Smooth muscle cell of the brain vasculature (primary cell): ENCODE data around the gene BNC2.

Experiments
- DNase-seq: peaks from one replicate; pipeline ENCODE4 v3.0.0-alpha.2; 2012; ENCODE audit warnings: low read depth, low spot score

BNC2 gene

DNA sequence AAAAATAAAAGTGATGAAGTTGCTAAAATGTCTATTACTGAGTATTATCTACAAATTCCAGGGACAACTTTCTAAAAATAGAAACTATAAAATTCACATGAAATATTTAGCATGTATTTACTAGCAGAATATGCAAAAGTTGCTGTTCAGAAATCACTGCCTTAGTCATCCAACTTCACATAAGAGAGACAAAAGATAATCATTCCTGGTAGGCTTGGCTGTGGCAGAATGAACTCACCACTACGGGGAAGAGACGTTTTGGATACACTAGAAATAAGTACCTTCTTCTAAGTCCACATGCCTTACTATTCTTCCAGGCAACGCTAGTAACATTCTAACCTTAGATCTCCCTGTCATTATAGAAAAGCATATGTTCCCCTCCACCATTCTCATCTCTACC is 272.2 kb downstream of the BNC2 start:
- no peak for DNase-seq

DNA sequence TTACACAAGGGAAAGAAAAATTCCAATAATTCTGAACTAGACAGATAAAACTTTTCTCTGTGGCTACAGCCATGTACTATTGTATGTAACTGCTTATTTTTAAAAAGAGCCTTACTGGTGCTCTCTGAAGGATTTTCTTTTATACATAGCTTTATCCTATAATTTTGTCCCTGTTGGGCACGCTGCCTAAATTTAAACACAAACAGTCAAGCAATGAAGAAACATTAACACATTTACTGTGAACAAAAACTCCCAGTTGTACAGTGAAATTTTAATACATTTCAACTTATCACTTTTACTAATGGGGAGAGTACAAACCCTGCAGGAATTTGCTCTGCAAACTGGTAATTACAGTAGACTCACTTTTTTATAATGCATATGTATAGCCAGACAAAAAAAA is 273.3 kb downstream of the BNC2 start:
- DNase-seq = no peak

DNA sequence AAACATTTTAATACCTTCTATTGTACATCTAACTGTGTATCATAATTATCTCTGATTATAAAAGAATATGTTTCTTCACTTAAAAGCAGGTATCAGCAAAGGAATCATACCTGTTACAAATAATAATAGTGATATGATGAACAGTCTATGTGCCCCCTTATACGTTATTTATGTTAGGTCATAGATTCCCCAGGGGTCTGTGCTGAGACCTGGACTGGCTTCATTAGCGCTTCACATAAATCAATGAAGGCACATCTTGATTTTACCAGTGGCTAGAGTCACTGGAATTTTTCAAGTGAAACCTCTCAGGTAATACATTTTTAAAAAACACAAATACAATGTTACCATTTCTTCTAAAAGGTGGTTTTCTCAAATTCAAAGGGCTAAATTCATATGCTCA is 275.2 kb downstream of the BNC2 start:
- DNase-seq = no peak

DNA sequence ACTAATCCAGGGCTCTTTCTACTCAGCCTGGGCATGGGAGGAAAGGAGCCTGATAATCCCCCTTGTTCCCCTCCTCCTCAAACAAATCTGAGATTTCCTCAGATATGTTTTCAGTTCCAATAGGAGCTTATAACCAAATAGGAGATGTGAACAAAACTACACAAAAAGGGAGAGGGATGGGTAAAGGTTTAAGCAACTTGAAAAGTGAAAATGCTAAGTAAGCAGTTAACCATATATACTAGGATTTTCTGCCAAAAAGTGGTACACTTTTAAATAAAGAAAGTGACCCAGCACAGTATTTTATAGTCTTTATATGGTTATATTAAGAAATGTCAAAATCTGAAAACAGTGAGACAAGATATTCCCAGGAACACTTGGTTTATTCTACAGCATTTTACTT is 275.7 kb downstream of the BNC2 start:
- no peak for DNase-seq

DNA sequence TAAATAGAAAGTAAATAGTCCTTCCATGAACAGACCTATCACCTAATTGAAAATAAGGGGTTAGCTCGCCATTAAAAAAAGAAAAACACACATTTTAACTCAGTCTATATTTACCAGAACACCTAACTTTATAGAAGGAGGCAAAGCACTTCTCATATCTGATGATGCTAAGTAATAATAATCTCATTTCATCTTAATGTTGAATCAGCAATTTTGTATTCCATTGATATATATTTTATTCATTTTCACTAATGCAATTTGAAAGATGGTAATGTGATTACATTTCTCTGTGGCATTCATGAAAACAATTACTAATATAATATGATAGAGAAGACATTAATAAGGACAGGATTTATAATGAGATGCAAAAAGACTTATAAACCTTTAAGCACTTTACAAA is 276.7 kb downstream of the BNC2 start:
- DNase-seq = no peak

DNA sequence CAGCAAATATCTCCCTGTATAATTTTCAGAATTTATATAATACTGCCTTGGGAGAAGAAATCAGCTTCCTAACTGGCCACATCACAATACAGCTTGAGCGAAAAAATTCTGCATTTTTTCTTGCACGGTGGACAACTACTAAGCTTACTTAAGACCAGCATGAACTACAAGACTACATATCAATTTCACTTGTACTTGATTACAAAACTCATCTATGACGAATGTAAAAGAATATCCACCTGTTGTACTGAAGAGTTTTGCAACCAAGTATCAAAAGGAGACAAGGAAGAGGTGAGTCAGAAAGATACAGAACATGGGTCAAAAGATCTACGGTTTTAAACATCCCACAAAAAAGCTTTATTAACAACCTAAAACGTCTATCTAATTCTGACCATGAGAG is 279.4 kb downstream of the BNC2 start:
- DNase-seq = no peak

DNA sequence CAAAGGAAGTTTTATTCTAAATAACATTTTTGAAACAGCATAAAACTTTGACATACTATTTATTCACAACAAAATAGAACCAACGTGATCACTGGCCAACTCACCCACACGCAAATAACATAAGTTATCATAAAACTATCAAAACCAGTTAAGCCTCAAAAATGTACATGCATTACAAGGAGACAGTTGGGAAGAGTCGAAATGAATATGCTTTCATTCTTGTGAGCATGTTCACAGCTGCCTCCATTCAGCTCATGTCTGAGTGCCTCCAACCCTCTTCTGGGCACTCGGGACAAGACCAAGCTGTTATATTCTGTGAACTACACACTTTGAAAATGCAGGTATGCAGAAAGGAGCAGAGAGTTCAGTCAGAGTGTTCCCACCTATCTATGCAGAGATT is 284.9 kb downstream of the BNC2 start:
- DNase-seq = no peak

DNA sequence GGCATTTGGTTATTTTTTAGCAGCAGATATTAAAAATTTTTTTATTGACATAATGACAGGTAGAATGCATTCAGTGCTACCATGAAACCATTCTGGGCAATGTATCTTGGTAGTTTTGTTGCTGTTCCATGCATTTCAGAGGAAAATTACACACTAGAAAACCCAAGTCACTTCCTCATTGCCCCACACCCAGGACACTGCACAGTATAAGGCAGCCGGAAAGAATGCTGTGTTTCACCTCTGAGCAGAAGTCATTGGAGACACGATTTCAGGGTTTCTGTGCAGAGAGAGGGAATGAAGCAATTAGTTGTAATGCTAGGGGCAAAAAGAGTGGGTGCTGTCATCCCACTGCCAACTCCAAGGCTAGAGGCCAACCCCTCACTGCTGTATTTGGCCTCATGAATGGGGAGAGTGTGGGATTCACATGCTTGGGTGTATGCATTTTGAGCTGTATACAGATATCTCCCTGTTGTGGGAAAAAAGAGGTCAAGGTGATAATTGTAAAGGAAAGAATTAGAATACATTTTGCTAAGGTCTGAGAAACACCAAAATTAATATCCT is 290.5 kb downstream of the BNC2 start:
- DNase-seq = no peak

DNA sequence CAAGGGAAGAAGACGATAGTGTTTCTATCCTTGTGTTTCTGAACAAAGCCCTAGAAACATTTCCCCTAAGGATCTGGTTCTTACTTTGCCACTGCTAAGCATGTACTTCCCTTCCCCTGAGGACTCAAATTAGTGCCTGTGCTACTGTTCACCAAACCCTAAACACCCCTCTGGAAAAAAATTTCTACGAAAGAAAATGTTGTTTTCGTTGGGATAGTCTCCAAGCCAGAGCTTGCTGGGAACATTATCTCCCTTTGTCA is 294.6 kb downstream of the BNC2 start:
- no peak for DNase-seq

DNA sequence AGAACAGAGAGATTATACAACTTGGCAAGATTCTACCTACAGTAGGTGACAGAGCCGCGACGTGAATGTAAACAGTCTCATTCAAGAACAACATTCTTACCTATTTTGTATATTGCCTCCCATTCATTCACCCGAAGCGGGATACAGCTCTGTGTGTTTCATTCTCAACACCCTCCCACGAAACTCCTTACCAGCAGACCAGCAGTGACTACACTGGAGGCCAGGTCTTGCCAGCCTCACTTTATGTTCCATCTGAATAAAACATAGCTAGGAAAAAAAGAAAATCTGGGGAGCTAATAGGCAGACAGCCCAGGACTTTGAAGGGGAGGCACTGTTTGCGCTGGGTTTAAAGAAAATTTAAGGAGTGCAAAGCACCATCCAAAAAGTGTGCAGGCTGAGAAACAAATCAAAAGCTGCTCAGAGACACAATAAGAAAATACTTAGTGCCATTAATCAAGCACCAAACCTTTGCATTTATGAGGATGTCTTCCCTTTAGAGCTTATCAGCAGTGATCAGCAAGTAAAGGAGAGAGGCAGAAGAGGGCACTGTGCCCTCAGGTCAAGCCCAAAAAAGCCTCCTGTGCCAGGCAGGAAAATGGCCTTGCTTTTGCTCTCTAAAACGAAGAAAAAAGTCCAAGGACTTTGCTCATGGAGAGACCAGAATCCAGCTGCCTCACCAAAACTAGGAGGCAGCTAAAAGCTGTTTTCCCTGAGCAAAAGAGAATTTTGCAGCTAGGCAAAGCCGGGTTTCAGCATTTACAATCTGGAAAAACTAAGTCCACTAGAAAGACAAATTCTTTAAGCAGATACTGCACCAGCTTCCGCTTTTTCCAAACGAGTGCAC is 295.1 kb downstream of the BNC2 start:
- no peak for DNase-seq

DNA sequence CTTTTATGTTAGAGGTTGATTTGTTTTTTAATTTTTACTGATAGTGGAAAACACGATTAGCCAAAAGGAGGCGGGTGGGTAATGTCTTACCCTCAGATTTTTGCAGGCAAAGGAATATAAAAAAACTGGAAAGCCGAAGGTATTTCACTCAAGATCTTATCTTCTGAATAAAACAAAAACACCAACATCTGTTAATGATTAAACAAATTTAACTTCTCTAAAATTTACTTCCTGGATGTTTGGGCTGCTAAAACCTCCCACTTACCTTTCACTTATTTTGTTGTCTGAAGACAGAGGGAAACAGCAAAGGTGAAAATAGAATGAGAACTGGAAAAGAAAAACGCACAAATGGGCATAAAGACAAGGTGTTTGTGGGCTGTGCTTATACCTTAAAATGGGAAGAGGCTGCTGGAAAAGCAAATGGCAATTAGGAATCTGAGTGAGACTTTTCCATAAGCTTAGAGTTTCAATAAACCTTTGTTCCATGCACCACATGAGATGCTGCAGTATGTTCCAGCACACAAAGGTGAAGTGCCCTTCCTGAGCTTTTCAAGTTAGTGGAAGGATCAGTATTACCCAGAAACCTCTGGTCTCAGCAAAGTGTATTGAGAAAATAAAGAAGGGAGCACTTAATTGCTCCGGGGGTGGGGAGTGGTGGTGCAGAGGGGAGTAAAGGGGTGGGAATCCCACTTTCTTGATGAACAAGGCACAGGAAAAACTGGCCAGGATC is 298.3 kb downstream of the BNC2 start:
- DNase-seq = no peak

DNA sequence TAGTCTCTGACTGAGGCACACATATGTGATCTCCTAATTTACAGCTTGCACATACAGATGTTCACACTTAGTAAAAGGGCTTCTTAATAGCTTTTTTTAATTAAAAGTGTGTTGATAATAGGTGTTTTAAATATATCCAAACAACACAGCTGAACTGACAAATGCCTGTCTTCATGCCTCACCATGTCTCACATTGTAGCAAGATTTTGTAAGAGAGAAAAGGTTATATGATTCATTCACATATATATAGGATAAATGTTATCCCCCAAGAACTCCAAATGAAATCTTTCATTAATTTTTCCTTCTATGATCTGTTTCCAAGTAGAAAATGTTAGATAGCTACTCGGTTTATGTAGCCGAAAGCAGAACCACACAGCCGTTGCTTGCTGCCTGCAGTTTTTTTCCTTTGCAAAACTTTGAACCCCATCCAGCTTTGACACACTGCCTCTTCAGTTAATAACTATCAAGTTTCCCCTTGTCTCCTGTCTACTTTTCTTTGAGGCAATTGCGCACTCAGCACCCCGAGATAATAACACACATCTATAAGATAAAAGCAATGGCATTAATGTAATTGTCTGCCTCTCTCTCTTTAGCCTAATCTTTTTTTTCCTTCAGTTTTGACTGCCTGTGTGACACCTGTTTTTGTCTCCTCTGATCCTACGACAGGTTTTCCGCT is 299.2 kb downstream of the BNC2 start:
- no peak for DNase-seq

DNA sequence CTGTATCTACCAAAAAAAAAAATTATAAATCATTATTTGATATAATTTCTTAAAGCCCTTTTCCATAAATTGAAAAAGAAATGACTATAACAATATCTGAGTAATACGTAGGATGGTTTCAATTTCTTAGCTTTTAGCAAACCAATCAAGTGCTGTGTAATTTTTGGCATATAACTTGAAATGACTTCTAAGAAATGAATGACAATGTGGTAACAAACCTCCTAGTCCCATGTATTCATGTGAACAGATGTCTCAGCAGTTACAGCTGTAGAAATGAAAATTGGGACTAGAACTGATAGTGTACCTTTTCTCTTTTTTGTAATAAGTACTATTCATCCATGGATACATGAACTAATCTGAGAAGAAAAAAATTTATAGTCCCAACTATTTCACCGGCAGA is 307.0 kb downstream of the BNC2 start:
- DNase-seq = no peak

DNA sequence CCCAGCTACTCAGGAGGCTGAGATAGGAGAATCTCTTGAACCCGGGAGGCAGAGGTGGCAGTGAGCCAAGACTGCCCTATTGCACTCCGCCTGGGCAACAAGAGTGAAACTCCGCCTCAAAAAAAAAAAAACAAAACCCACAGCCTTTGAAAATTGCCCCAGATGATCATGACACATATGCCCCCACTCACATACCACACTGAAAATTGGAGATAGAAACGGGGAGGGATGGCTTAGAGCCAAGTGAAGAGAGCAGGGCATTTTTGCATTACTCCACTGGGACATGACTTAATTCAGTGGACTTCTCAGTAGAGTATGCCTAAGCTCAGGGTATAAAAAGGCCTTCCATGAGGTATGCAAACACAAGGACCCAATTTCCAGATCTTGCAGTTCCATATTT is 309.3 kb downstream of the BNC2 start:
- DNase-seq = no peak

DNA sequence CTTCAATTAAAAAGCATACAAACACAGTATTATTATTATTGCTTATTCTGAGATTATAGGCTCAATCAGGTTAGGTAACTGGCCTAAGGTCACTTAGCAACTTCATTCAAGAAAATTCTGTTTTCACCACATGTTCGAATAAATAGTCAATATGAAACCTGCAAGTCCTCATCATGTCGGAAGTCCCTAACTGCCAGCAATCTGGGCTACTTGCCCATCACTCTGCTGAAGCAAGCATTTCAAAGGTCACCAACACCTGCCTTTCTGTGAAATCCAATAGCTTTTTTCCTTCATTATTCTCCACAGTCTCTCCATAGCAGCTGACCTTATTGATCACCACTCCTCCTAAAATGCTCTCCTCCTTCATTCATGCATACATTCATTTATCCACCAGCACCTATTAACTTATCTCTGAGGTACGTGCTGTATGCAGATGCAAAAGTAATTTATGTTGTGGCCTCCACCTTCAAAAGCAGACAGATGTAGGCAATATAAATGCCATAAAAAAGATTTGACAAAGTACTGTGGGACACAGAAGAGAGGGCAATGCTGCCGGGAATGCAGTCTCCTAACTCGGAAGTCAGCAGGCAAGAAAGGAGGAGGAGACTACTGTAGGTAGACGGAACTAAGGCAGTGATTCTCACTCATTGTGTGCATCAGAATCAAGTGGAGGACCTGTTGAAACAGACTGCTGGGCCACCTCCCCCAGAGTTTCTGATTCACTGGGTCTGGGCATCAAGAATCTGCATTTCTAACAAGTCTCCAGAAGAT is 310.9 kb downstream of the BNC2 start:
- DNase-seq = no peak

DNA sequence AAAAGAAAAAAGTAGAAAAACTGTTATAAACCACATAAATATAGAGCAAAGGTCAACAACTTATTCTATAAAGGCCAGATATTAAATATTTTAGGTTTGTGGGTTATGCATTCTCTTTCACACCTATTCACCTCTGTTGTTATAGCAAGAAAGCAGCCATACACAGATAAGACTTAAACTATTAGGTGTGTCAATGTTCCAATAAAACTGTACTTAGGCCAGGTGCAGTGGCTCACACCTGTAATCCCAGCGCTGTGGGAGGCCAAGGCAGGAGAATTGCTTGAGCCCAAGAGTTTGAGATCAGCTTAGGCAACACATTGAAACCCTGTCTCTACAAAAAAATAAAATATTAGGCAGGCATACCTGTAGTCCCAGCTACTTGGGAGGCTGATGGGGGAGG is 314.7 kb downstream of the BNC2 start:
- no peak for DNase-seq

DNA sequence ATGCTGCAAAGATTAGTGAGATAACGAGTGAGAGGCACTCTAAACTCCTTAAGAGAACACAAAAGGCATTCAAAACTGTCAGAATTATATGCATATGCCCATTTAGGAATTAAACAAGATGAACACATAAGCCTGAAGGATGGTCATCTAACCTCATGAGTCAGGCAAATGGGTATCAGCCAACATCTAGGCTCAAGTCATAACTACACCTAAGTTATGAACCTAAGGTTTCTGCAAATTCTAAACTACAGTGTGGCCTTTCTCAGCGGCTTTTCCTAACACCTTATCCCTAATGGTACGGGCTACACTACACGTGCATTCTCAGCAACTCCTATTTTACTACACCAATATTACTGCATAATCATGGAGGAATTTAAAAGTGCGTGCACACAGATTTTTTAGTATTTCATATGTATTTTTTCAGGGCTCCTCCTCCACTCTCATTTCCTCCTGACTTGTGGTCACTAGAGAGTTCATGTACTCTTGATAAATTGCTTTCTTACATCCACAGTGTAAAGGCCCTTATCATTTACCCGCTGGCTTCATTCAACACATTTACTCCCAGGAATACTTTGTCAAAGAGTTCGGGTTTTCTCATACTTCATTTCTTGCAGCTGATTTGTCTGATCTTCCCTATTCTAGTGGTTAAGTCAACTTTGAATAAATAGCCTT is 316.5 kb downstream of the BNC2 start:
- no peak for DNase-seq

DNA sequence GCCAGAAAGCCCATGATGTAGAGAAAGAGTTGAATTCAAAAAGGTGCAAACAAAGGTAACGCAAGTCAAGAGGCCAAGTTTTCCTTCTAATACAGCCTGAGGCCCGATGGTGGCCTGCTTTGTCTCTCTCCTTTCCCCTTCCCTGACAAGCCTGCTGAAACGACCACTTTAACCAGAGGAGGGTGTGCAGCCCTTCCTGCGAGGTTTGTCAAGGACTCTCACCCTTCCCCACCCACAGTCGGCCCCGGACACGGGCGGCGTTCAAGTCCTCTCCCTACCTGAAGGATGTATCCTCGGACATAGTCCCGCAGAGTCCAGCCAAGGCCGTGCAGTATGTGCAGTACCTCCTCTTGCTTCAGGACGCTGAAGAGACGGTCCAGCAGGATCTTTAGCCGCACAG is 318.2 kb downstream of the BNC2 start:
- DNase-seq = no peak

DNA sequence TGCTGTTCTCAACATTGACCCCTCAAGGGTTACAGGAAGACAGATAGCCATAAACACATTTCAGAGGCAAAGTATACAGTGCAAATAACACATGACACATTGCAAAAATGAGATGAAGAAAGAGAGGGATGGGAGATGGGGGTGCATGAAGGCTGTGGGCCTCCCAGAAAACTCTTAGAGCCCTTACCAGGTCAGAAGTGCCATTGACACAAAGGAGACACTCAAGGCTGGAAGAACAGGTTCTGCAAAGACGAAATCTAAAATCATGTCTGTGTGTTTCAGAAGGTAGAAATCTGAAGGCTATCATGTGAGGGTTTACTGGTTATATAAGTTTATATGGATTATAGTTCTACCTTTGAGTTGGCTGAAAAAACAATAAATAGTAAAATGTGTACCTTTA is 318.8 kb downstream of the BNC2 start:
- no peak for DNase-seq

DNA sequence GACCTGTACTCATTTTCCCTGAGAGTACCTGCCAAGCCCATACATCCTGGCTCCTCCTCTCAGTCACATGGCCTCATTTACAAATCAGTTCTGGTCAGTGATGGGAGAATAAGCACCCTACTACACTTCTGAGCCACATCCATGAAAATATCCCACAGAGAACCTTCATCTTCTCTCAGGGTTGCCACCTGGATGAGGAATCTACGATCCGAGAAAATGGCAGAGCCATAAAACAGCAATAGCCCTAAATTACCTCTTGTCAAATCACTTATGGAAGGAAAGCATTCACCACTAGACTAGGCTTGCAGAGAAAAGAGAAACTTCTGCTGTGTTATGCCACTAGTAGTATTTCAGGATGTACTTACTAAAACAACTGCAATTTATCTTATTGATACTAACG is 324.8 kb downstream of the BNC2 start:
- no peak for DNase-seq

DNA sequence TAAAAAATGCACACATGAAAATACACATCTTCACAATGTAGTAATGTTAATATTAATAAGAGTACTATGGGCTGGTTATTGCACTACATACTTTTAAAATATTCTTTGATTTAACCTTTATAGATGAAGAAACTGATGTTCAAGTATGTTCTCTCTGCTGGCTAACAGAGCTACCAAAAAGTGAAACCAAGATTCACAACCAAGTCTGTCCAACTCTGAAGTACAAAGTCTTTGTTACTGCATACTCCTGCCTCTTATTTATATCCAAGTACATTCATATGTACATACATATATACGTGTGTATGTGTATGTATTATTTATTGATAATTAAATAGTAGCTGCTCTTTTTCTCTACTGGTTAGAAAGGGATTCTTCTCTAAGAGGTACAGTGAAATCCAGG is 325.6 kb downstream of the BNC2 start:
- DNase-seq = no peak
